ENCODE data around the gene DSE.

DSE gene

GRCh38 chr6:116386581-116387299 is 16.0 kb downstream of the DSE start:
- no peak overlapping the region for H3K27ac ChIP-seq (ENCODE audit: low read length)
- no peak overlapping the region for H3K4me3 ChIP-seq (ENCODE audit: low read length in 2 of 2)

GRCh38 chr6:116387374-116387773 is 16.6 kb downstream of the DSE start:
- Histone ChIP-seq H3K27me3 (ENCODE audit: control insufficient read depth in 1 of 2, insufficient read depth in 2 of 2, low read length in 2 of 2) (no peaks in the 10 kb centered on the region), H3K9ac (ENCODE audit: low read length in 2 of 2) (no peak overlapping the region), H3K27ac (ENCODE audit: low read length) (no peak overlapping the region), H3K9me3 (ENCODE audit: control insufficient read depth in 2 of 2, low read length in 2 of 2) (no peaks in the 10 kb centered on the region), H3K4me3 (ENCODE audit: low read length in 2 of 2) (no peak overlapping the region), H3K36me3 (ENCODE audit: control insufficient read depth in 2 of 2, insufficient read depth in 2 of 2, low read length in 2 of 2) (no peaks in the 10 kb centered on the region), H3K4me1 (ENCODE audit: control insufficient read depth, insufficient read depth, low read length) (peaks cover 2% of the 10 kb centered on the region)

More at GRCh38 chr6:116386581-116387299, 16.0 kb downstream of the DSE start:
- H3K9ac ChIP-seq (ENCODE audit: low read length in 2 of 2): no peak overlapping the region
- H3K27me3 ChIP-seq (ENCODE audit: control insufficient read depth in 1 of 2, insufficient read depth in 2 of 2, low read length in 2 of 2): no peaks in the 10 kb centered on the region
- no peaks in the 10 kb centered on the region for H3K9me3 ChIP-seq (ENCODE audit: control insufficient read depth in 2 of 2, low read length in 2 of 2)
- H3K36me3 ChIP-seq (ENCODE audit: control insufficient read depth in 2 of 2, insufficient read depth in 2 of 2, low read length in 2 of 2): no peaks in the 10 kb centered on the region
- H3K4me1 ChIP-seq (ENCODE audit: control insufficient read depth, insufficient read depth, low read length): peaks cover 2% of the 10 kb centered on the region

GRCh38 chr6:116388924-116389323 is 18.2 kb downstream of the DSE start:
- no peaks in the 10 kb centered on the region for H3K9me3 ChIP-seq (ENCODE audit: control insufficient read depth in 2 of 2, low read length in 2 of 2)
- no peaks in the 10 kb centered on the region for H3K36me3 ChIP-seq (ENCODE audit: control insufficient read depth in 2 of 2, insufficient read depth in 2 of 2, low read length in 2 of 2)
- no peak overlapping the region for H3K4me3 ChIP-seq (ENCODE audit: low read length in 2 of 2)
- peaks cover 2% of the 10 kb centered on the region for H3K4me1 ChIP-seq (ENCODE audit: control insufficient read depth, insufficient read depth, low read length)
- no peak overlapping the region for H3K9ac ChIP-seq (ENCODE audit: low read length in 2 of 2)
- H3K27ac ChIP-seq (ENCODE audit: low read length): no peak overlapping the region
- H3K27me3 ChIP-seq (ENCODE audit: control insufficient read depth in 1 of 2, insufficient read depth in 2 of 2, low read length in 2 of 2): no peaks in the 10 kb centered on the region

- Histone ChIP-seq H3K4me3 (ENCODE audit: low read length in 2 of 2) (no peak overlapping the region), H3K9me3 (ENCODE audit: control insufficient read depth in 2 of 2, low read length in 2 of 2) (no peaks in the 10 kb centered on the region), H3K27me3 (ENCODE audit: control insufficient read depth in 1 of 2, insufficient read depth in 2 of 2, low read length in 2 of 2) (no peaks in the 10 kb centered on the region), H3K27ac (ENCODE audit: low read length) (no peak overlapping the region), H3K9ac (ENCODE audit: low read length in 2 of 2) (no peak overlapping the region), H3K4me1 (ENCODE audit: control insufficient read depth, insufficient read depth, low read length) (peaks cover 2% of the 10 kb centered on the region), H3K36me3 (ENCODE audit: control insufficient read depth in 2 of 2, insufficient read depth in 2 of 2, low read length in 2 of 2) (no peaks in the 10 kb centered on the region)
Observed at GRCh38 chr6:116389357-116389756, 18.6 kb downstream of the DSE start.

GRCh38 chr6:116390581-116390980 is 19.8 kb downstream of the DSE start:
- Histone ChIP-seq H3K36me3 (ENCODE audit: control insufficient read depth in 2 of 2, insufficient read depth in 2 of 2, low read length in 2 of 2) (no peaks in the 10 kb centered on the region), H3K27me3 (ENCODE audit: control insufficient read depth in 1 of 2, insufficient read depth in 2 of 2, low read length in 2 of 2) (no peaks in the 10 kb centered on the region), H3K27ac (ENCODE audit: low read length) (no peak overlapping the region), H3K9ac (ENCODE audit: low read length in 2 of 2) (no peak overlapping the region), H3K9me3 (ENCODE audit: control insufficient read depth in 2 of 2, low read length in 2 of 2) (no peaks in the 10 kb centered on the region), H3K4me3 (ENCODE audit: low read length in 2 of 2) (no peak overlapping the region), H3K4me1 (ENCODE audit: control insufficient read depth, insufficient read depth, low read length) (peaks cover 2% of the 10 kb centered on the region)

GRCh38 chr6:116392132-116393013 is 21.6 kb downstream of the DSE start:
- Histone ChIP-seq H3K27me3 (ENCODE audit: control insufficient read depth in 1 of 2, insufficient read depth in 2 of 2, low read length in 2 of 2) (no peaks in the 10 kb centered on the region), H3K27ac (ENCODE audit: low read length) (no peak overlapping the region), H3K9ac (ENCODE audit: low read length in 2 of 2) (no peak overlapping the region), H3K36me3 (ENCODE audit: control insufficient read depth in 2 of 2, insufficient read depth in 2 of 2, low read length in 2 of 2) (no peaks in the 10 kb centered on the region), H3K4me1 (ENCODE audit: control insufficient read depth, insufficient read depth, low read length) (peaks cover 2% of the 10 kb centered on the region), H3K9me3 (ENCODE audit: control insufficient read depth in 2 of 2, low read length in 2 of 2) (no peaks in the 10 kb centered on the region), H3K4me3 (ENCODE audit: low read length in 2 of 2) (no peak overlapping the region)

GRCh38 chr6:116393430-116393829 is 22.7 kb downstream of the DSE start:
- H3K27me3 ChIP-seq (ENCODE audit: control insufficient read depth in 1 of 2, insufficient read depth in 2 of 2, low read length in 2 of 2): no peaks in the 10 kb centered on the region
- H3K36me3 ChIP-seq (ENCODE audit: control insufficient read depth in 2 of 2, insufficient read depth in 2 of 2, low read length in 2 of 2): no peaks in the 10 kb centered on the region
- H3K9ac ChIP-seq (ENCODE audit: low read length in 2 of 2): no peak overlapping the region
- H3K27ac ChIP-seq (ENCODE audit: low read length): no peak overlapping the region
- no peak overlapping the region for H3K4me3 ChIP-seq (ENCODE audit: low read length in 2 of 2)
- peaks cover 2% of the 10 kb centered on the region for H3K4me1 ChIP-seq (ENCODE audit: control insufficient read depth, insufficient read depth, low read length)
- H3K9me3 ChIP-seq (ENCODE audit: control insufficient read depth in 2 of 2, low read length in 2 of 2): no peaks in the 10 kb centered on the region

GRCh38 chr6:116395647-116396046 is 24.9 kb downstream of the DSE start:
- H3K27ac ChIP-seq (ENCODE audit: low read length): no peak overlapping the region
- peaks cover 0 to 4% of the 10 kb centered on the region in 2 donors for H3K36me3 ChIP-seq (ENCODE audit: control insufficient read depth in 2 of 2, insufficient read depth in 2 of 2, low read length in 2 of 2)
- H3K9me3 ChIP-seq (ENCODE audit: control insufficient read depth in 2 of 2, low read length in 2 of 2): no peaks in the 10 kb centered on the region
- H3K27me3 ChIP-seq (ENCODE audit: control insufficient read depth in 1 of 2, insufficient read depth in 2 of 2, low read length in 2 of 2): no peaks in the 10 kb centered on the region
- no peak overlapping the region for H3K9ac ChIP-seq (ENCODE audit: low read length in 2 of 2)
- H3K4me1 ChIP-seq (ENCODE audit: control insufficient read depth, insufficient read depth, low read length): no peaks in the 10 kb centered on the region
- no peak overlapping the region for H3K4me3 ChIP-seq (ENCODE audit: low read length in 2 of 2)

- H3K27me3 ChIP-seq (ENCODE audit: control insufficient read depth in 1 of 2, insufficient read depth in 2 of 2, low read length in 2 of 2): no peaks in the 10 kb centered on the region
- H3K4me3 ChIP-seq (ENCODE audit: low read length in 2 of 2): no peak overlapping the region
- no peak overlapping the region for H3K27ac ChIP-seq (ENCODE audit: low read length)
- H3K9ac ChIP-seq (ENCODE audit: low read length in 2 of 2): no peak overlapping the region
- peaks cover 0 to 4% of the 10 kb centered on the region in 2 donors for H3K36me3 ChIP-seq (ENCODE audit: control insufficient read depth in 2 of 2, insufficient read depth in 2 of 2, low read length in 2 of 2)
- no peaks in the 10 kb centered on the region for H3K4me1 ChIP-seq (ENCODE audit: control insufficient read depth, insufficient read depth, low read length)
- no peaks in the 10 kb centered on the region for H3K9me3 ChIP-seq (ENCODE audit: control insufficient read depth in 2 of 2, low read length in 2 of 2)
Observed at GRCh38 chr6:116396441-116396840, 25.7 kb downstream of the DSE start.

GRCh38 chr6:116397914-116398313 is 27.2 kb downstream of the DSE start:
- Histone ChIP-seq H3K4me1 (ENCODE audit: control insufficient read depth, insufficient read depth, low read length) (no peaks in the 10 kb centered on the region), H3K9ac (ENCODE audit: low read length in 2 of 2) (no peak overlapping the region), H3K4me3 (ENCODE audit: low read length in 2 of 2) (no peak overlapping the region), H3K27me3 (ENCODE audit: control insufficient read depth in 1 of 2, insufficient read depth in 2 of 2, low read length in 2 of 2) (no peaks in the 10 kb centered on the region), H3K9me3 (ENCODE audit: control insufficient read depth in 2 of 2, low read length in 2 of 2) (no peaks in the 10 kb centered on the region), H3K36me3 (ENCODE audit: control insufficient read depth in 2 of 2, insufficient read depth in 2 of 2, low read length in 2 of 2) (peaks cover 0 to 4% of the 10 kb centered on the region in 2 donors), H3K27ac (ENCODE audit: low read length) (no peak overlapping the region)

All from stomach smooth muscle (tissue), 2 donors.